IPS DF 6.9 (cell line): ENCODE results near the gene EGLN1.
A peak's percentile ranks its signal among the peaks of the same experiment; 100 is the strongest.
"Not testable (repeated sequence)": the region's sequence is repeated elsewhere in the genome, so short reads cannot be mapped to it uniquely, and the experiment has no call there.

Experiments
- DNase-seq: peaks from one replicate; pipeline ENCODE4 v3.0.0-alpha.2; 2013; ENCODE audit warnings: low read depth, low spot score
- H3K27ac ChIP-seq: one replicate; pipeline ENCODE4 v1.5.1; 2013; ENCODE audit warnings: low read length, control low read depth
- H3K27me3 ChIP-seq: 2 replicates; pipeline ENCODE4 v1.6.1; 2013; ENCODE audit warnings: mild to moderate bottlenecking, low read length; ENCODE audit not compliant: control insufficient read depth, insufficient read depth
- H3K36me3 ChIP-seq: 2 replicates; pipeline ENCODE4 v1.6.1; 2013; ENCODE audit warnings: low read length; ENCODE audit not compliant: control insufficient read depth, insufficient read depth
- H3K4me1 ChIP-seq: 2 replicates; pipeline ENCODE4 v1.6.1; 2013; ENCODE audit warnings: low read length; ENCODE audit not compliant: control insufficient read depth, insufficient read depth
- H3K4me3 ChIP-seq: 2 replicates; pipeline ENCODE4 v1.5.1; 2013; ENCODE audit warnings: mild to moderate bottlenecking, low read length
- H3K9me3 ChIP-seq: 2 replicates; pipeline ENCODE4 v1.6.1; 2013; ENCODE audit warnings: low read length, inconsistent platforms; ENCODE audit not compliant: control insufficient read depth, insufficient read depth
- WGBS: extraction: QIAGEN DNeasy Blood & Tissue Kit; methylation state at CpG from one replicate; pipeline ENCODE4 v1.1.7; 2013; ENCODE audit warnings: mixed read lengths, missing lambda C conversion rate; ENCODE audit not compliant: insufficient read length, insufficient coverage; 5-methylcytosine and 5-hydroxymethylcytosine counted together

EGLN1 gene

GRCh38 chr1:231421971-231422797 is at the start of gene EGLN1:
EGLN1 (minus strand) TSS chr1:231422287; CDS start chr1:231421888, 399 bp downstream.
- Histone ChIP-seq H3K27me3 (peaks cover 26% of the 10 kb centered on the region), H3K36me3 (no peaks in the 10 kb centered on the region), H3K9me3 (no peaks in the 10 kb centered on the region), H3K4me1 (peaks cover 2% of the 10 kb centered on the region; the same call in 1 of the 2 replicates), H3K4me3 (peak within 1 kb of the TSS; percentile 86), H3K27ac (no peak within 1 kb of the TSS)
- WGBS, result no CpG with 5 or more reads among the region's 104 CpGs
- DNase-seq, result no peak

- H3K36me3 ChIP-seq, H3K9me3 ChIP-seq, H3K27me3 ChIP-seq, H3K4me1 ChIP-seq, H3K4me3 ChIP-seq, H3K27ac ChIP-seq, DNase-seq: not testable (repeated sequence)
- no CpG with 5 or more reads among the region's 5 CpGs for WGBS
These were observed 49.4 kb upstream of the EGLN1 start for GRCh38 chr1:231471500-231471899.

GRCh38 chr1:231471027-231471426 is 48.9 kb upstream of the EGLN1 start:
- not testable (repeated sequence) for H3K27ac ChIP-seq, H3K4me3 ChIP-seq, H3K4me1 ChIP-seq, DNase-seq, H3K27me3 ChIP-seq, H3K9me3 ChIP-seq, H3K36me3 ChIP-seq
- no CpG with 5 or more reads among the region's 3 CpGs for WGBS

GRCh38 chr1:231467986-231468385 is 45.9 kb upstream of the EGLN1 start:
- no peak for DNase-seq
- Histone ChIP-seq H3K27ac (no peak overlapping the region), H3K4me1 (no peaks in the 10 kb centered on the region), H3K4me3 (no peak overlapping the region), H3K9me3 (no peaks in the 10 kb centered on the region), H3K27me3 (no peaks in the 10 kb centered on the region), H3K36me3 (no peaks in the 10 kb centered on the region)
- no CpG with 5 or more reads among the region's 1 CpG for WGBS

GRCh38 chr1:231465051-231465450 is 43.0 kb upstream of the EGLN1 start:
- no peaks in the 10 kb centered on the region for H3K9me3 ChIP-seq
- no peaks in the 10 kb centered on the region for H3K4me1 ChIP-seq
- no peaks in the 10 kb centered on the region for H3K27me3 ChIP-seq
- no peak overlapping the region for H3K4me3 ChIP-seq
- no peak for DNase-seq
- no peak overlapping the region for H3K27ac ChIP-seq
- no peaks in the 10 kb centered on the region for H3K36me3 ChIP-seq
- no CpG with 5 or more reads among the region's 1 CpG for whole genome bisulfite sequencing

GRCh38 chr1:231463541-231463940 is 41.5 kb upstream of the EGLN1 start:
- H3K9me3 ChIP-seq, result no peaks in the 10 kb centered on the region

GRCh38 chr1:231460614-231461013 is 38.5 kb upstream of the EGLN1 start:
- H3K9me3 ChIP-seq, result no peaks in the 10 kb centered on the region
- no peaks in the 10 kb centered on the region for H3K4me1 ChIP-seq
- no peaks in the 10 kb centered on the region for H3K27me3 ChIP-seq
- no peaks in the 10 kb centered on the region for H3K36me3 ChIP-seq
- DNase-seq, result no peak
- H3K4me3 ChIP-seq, result no peak overlapping the region
- no CpG with 5 or more reads among the region's 2 CpGs for WGBS
- no peak overlapping the region for H3K27ac ChIP-seq

More at GRCh38 chr1:231463541-231463940, 41.5 kb upstream of the EGLN1 start:
- no peak overlapping the region for H3K4me3 ChIP-seq
- no peaks in the 10 kb centered on the region for H3K36me3 ChIP-seq
- no peaks in the 10 kb centered on the region for H3K4me1 ChIP-seq
- no peak overlapping the region for H3K27ac ChIP-seq
- no CpG with 5 or more reads among the region's 6 CpGs for WGBS
- no peak for DNase-seq
- H3K27me3 ChIP-seq, result no peaks in the 10 kb centered on the region

- H3K9me3 ChIP-seq, DNase-seq, H3K27me3 ChIP-seq, H3K4me3 ChIP-seq, H3K27ac ChIP-seq, H3K36me3 ChIP-seq, H3K4me1 ChIP-seq: not testable (repeated sequence)
- WGBS, result no CpG with 5 or more reads among the region's 1 CpG
These were observed 37.4 kb upstream of the EGLN1 start for GRCh38 chr1:231459438-231459837.

- H3K4me3 ChIP-seq, H3K36me3 ChIP-seq, DNase-seq, H3K27ac ChIP-seq, H3K4me1 ChIP-seq, H3K9me3 ChIP-seq, H3K27me3 ChIP-seq: not testable (repeated sequence)
These were observed 35.9 kb upstream of the EGLN1 start for GRCh38 chr1:231457956-231458355.

- H3K27ac ChIP-seq, H3K27me3 ChIP-seq, H3K4me3 ChIP-seq, H3K4me1 ChIP-seq, H3K9me3 ChIP-seq, DNase-seq, H3K36me3 ChIP-seq: not testable (repeated sequence)
- WGBS, result no CpG with 5 or more reads among the region's 29 CpGs
These were observed 32.0 kb upstream of the EGLN1 start for GRCh38 chr1:231454133-231454532.

GRCh38 chr1:231446138-231446537 is 24.1 kb upstream of the EGLN1 start:
- H3K27ac ChIP-seq, result no peak overlapping the region
- H3K4me1 ChIP-seq, result no peaks in the 10 kb centered on the region
- no peaks in the 10 kb centered on the region; the same call in 1 of the 2 replicates for H3K9me3 ChIP-seq
- no peak for DNase-seq
- WGBS, result no CpG with 5 or more reads among the region's 5 CpGs
- no peaks in the 10 kb centered on the region for H3K27me3 ChIP-seq
- no peaks in the 10 kb centered on the region for H3K36me3 ChIP-seq
- H3K4me3 ChIP-seq, result no peak overlapping the region
